Lung (tissue), 12 donors: ENCODE results near the gene FGF7. TPM values are rescaled to one million over a fixed set of nuclear protein-coding genes. Genes with fewer than 3 reads are reported as not detected.
A peak's percentile ranks its signal among the peaks of the same experiment; 100 is the strongest.

Experiments used
- ATAC-seq: fragments of 200-7000 bp; cut with Tn5 transposase; one replicate; pipeline ENCODE4 v1.9.1; 2020; ENCODE audit warnings: moderate number of reproducible peaks; ENCODE audit not compliant: insufficient read depth, low FRiP score
- DNase-seq, 3 donors: peaks; one replicate each; pipeline ENCODE4 v3.0.0-alpha.2; 2013 to 2017
- H3K27ac ChIP-seq, 2 donors: one replicate each; pipeline ENCODE4 v1.5.1; 2013; ENCODE audit warnings: mild to moderate bottlenecking in 2 of 2, moderate library complexity in 2 of 2, control low read depth in 1 of 2, inconsistent platforms in 1 of 2, low read depth in 1 of 2, low read length in 1 of 2
- H3K27me3 ChIP-seq, 3 donors: one replicate each; pipeline ENCODE4 v1.5.1; 2013; ENCODE audit warnings: low read length in 2 of 3; ENCODE audit not compliant: control insufficient read depth in 3 of 3, insufficient read depth in 3 of 3
- H3K36me3 ChIP-seq, 4 donors: one replicate each; pipeline ENCODE4 v1.5.1; 2013; ENCODE audit warnings: low read length in 4 of 4, mild to moderate bottlenecking in 1 of 4, moderate library complexity in 1 of 4; ENCODE audit not compliant: control insufficient read depth in 4 of 4, insufficient read depth in 4 of 4
- H3K4me1 ChIP-seq, 5 donors: one replicate each; pipeline ENCODE4 v1.5.1; 2013; ENCODE audit warnings: low read length in 5 of 5, mild to moderate bottlenecking in 2 of 5, moderate library complexity in 1 of 5; ENCODE audit not compliant: control insufficient read depth in 5 of 5, insufficient read depth in 5 of 5
- H3K4me3 ChIP-seq: one replicate; pipeline ENCODE4 v1.5.1; 2013; ENCODE audit warnings: mild to moderate bottlenecking, control low read depth, moderate library complexity
- H3K9ac ChIP-seq, 2 donors: one replicate each; pipeline ENCODE4 v1.5.1; 2013; ENCODE audit warnings: low read length in 2 of 2, control low read depth in 1 of 2; ENCODE audit not compliant: insufficient read depth in 1 of 2
- H3K9me3 ChIP-seq, 4 donors: one replicate each; pipeline ENCODE4 v1.5.1; 2013; ENCODE audit warnings: low read length in 3 of 4, mild to moderate bottlenecking in 1 of 4, moderate library complexity in 1 of 4; ENCODE audit not compliant: control insufficient read depth in 4 of 4, insufficient read depth in 3 of 4
- CTCF ChIP-seq: IDR thresholded peaks from 2 replicates; pipeline ENCODE4 v1.5.1; 2012; ENCODE audit warnings: mild to moderate bottlenecking; ENCODE audit errors: control extremely low read depth, extremely low read depth
- WGBS, 2 donors: extraction: QIAGEN DNeasy Blood & Tissue Kit; methylation state at CpG; one replicate each; pipeline ENCODE4 v1.1.7; 2013; 5-methylcytosine and 5-hydroxymethylcytosine counted together
- polyA plus RNA-seq, 2 donors: library from polyadenylated mRNA; stranded (reverse); fragments of 200-250 nt; gene quantifications; one replicate each; pipeline ENCODE4 v1.2.1, GENCODE V29; 2013
- total RNA-seq, 2 donors: library from RNA; depleted of rRNA in 1 of 2; stranded (reverse); fragments of >200 nt in 1 of 2; gene quantifications; one replicate each; pipeline ENCODE4 v1.2.1, GENCODE V29; 2014 to 2021
- donor health status: control.
- donor health status: control.
- donor health status: Bipolar disorder and iron deficiency.
- donor health status: healthy.
- donor health status: DM: yes; HTN: yes; CAD: no.

Gene FGF7
- total and polyA plus RNA-seq, 4 donors, result 11.5 to 32.2 (median 20.1) TPM

GRCh38 chr15:49430046-49430445 lies 7.0 kb downstream of the FGF7 start:
- no peak for TF ChIP-seq CTCF
- Histone ChIP-seq H3K27ac (peak overlapping the region in 1 of 2 donors; percentile 58), H3K27me3 (no peaks in the 10 kb centered on the region), H3K9me3 (no peaks in the 10 kb centered on the region), H3K9ac (no peak overlapping the region), H3K4me1 (peaks cover 0 to 31% (median 7%) of the 10 kb centered on the region in 5 donors), H3K36me3 (peaks cover 0 to 2% (median 0%) of the 10 kb centered on the region in 4 donors), H3K4me3 (no peak overlapping the region)
- ATAC-seq (no peak), DNase-seq (no peak)
- WGBS, 2 donors, result 80% methylated on average over 1 of the region's 1 CpG

GRCh38 chr15:49435174-49435573 lies 12.1 kb downstream of the FGF7 start:
- Histone ChIP-seq H3K9me3 (no peaks in the 10 kb centered on the region), H3K9ac (no peak overlapping the region), H3K27ac (no peak overlapping the region), H3K36me3 (peaks cover 0 to 2% (median 0%) of the 10 kb centered on the region in 4 donors), H3K4me3 (no peak overlapping the region), H3K4me1 (peaks cover 0 to 43% (median 19%) of the 10 kb centered on the region in 5 donors), H3K27me3 (no peaks in the 10 kb centered on the region)
- WGBS, 2 donors, result 65 to 87% methylated on average over 1 of the region's 1 CpG
- no peak for ATAC-seq
- DNase-seq, result no peak
- no peak for TF ChIP-seq CTCF

GRCh38 chr15:49436751-49437150 lies 13.7 kb downstream of the FGF7 start:
- ATAC-seq, result no peak
- no peaks in the 10 kb centered on the region for H3K9me3 ChIP-seq
- H3K36me3 ChIP-seq, result peaks cover 0 to 2% (median 0%) of the 10 kb centered on the region in 4 donors
- peak in 1 of 3 donors; percentile 44 for DNase-seq
- H3K4me3 ChIP-seq, result no peak overlapping the region
- TF ChIP-seq CTCF, result no peak
- H3K9ac ChIP-seq, result peak overlapping the region in 1 of 2 donors; percentile 42
- 78 to 85% methylated on average over 2 of the region's 2 CpGs for WGBS, 2 donors
- H3K4me1 ChIP-seq, result peaks cover 0 to 45% (median 17%) of the 10 kb centered on the region in 5 donors
- no peak overlapping the region for H3K27ac ChIP-seq
- H3K27me3 ChIP-seq, result no peaks in the 10 kb centered on the region
